Right lobe of liver (tissue), 6 donors: ENCODE data around the gene MCM7. TPM values are rescaled to one million over a fixed set of nuclear protein-coding genes. Genes with fewer than 3 reads are reported as not detected.

ENCODE experiments used
- ATAC-seq, 4 donors: fragments of 200-7000 bp; cut with Tn5 transposase; one replicate each; pipeline ENCODE4 v1.9.1; 2020; ENCODE audit warnings: mild to moderate bottlenecking in 4 of 4, moderate library complexity in 4 of 4
- DNase-seq, 3 donors: peaks; one replicate each; pipeline ENCODE4 v3.0.0-alpha.2; 2020
- H3K27ac ChIP-seq, 3 donors: fragments of 200-600 bp; one replicate each; pipeline ENCODE4 v1.8.0; 2022
- H3K27me3 ChIP-seq, 2 donors: fragments of 200-600 bp; one replicate each; pipeline ENCODE4 v1.8.0; 2022
- H3K36me3 ChIP-seq, 4 donors: fragments of 200-600 bp; sonication (generic) in 1 of 4; one replicate each; pipeline versions ENCODE4 v1.5.1 to v1.8.0; 2017 to 2022; ENCODE audit warnings: control low read depth in 1 of 4
- H3K4me1 ChIP-seq, 4 donors: fragments of 200-600 bp; sonication (generic) in 1 of 4; one replicate each; pipeline versions ENCODE4 v1.5.1 to v1.8.0; 2017 to 2022; ENCODE audit warnings: control low read depth in 1 of 4
- H3K4me3 ChIP-seq, 3 donors: fragments of 200-600 bp; one replicate each; pipeline ENCODE4 v1.8.0; 2022
- H3K9me3 ChIP-seq, 4 donors: fragments of 200-600 bp; sonication (generic) in 1 of 4; one replicate each; pipeline versions ENCODE4 v1.5.1 to v1.8.0; 2017 to 2022; ENCODE audit warnings: control low read depth in 1 of 4
- CTCF ChIP-seq, 4 donors: fragments of 200-600 bp in 3 of 4; fragments of 450-650 bp in 1 of 4; IDR thresholded peaks; one replicate each; pipeline versions ENCODE4 v1.5.1 to v1.8.0; 2016 to 2022; ENCODE audit warnings: antibody characterized with exemption in 4 of 4, mild to moderate bottlenecking in 2 of 4
- POLR2A ChIP-seq: fragments of 450-650 bp; IDR thresholded peaks from one replicate; pipeline ENCODE4 v1.6.1; 2017; ENCODE audit warnings: antibody characterized with exemption, mild to moderate bottlenecking
- WGBS: methylation state at CpG from one replicate; pipeline ENCODE4 v1.1.6; 2018; ENCODE audit warnings: low coverage, low lambda C conversion rate; ENCODE audit not compliant: insufficient coverage; ENCODE audit errors: missing lambda C conversion rate; 5-methylcytosine and 5-hydroxymethylcytosine counted together
- intact Hi-C, 2 donors: fragments of 100-400 bp; cut with DNase I; formaldehyde crosslinking; loops; one replicate each; pipeline versions ENCODE4 v1.11.2 to v1.14.1; 2022
- total RNA-seq, 6 experiments: library from RNA; depleted of rRNA in 2 of 6; stranded (reverse); fragments of >200 nt in 2 of 6; fragmentation: NEBNext Ultra II Directional in 3 of 6; extraction: Animal tissue kit (Norgen Biotek cat#: 25700) in 3 of 6; gene quantifications; one replicate each; pipeline versions ENCODE4 v1.1.0 to v1.2.4, GENCODE V29; 2016 to 2023
- donor health status: DM: no; HTN: yes; CAD: no.
- donor health status: DM: no; HTN: no; CAD: no.
- donor health status: DM: no; HTN: no; CAD: no.
- donor health status: DM: no; HTN: yes; CAD: no.
- donor health status: DM: no; HTN: yes; CAD: no.

The MCM7 gene
- total RNA-seq, 6 experiments from 2014 or later: 12.6 to 25.9 (median 20.8) TPM

- Histone ChIP-seq H3K27me3 (no peaks in the 10 kb centered on the region), H3K4me1 (no peaks in the 10 kb centered on the region), H3K4me3 (no peak overlapping the region), H3K36me3 (peaks cover 0 to 46% (median 19%) of the 10 kb centered on the region in 4 donors), H3K27ac (no peak overlapping the region), H3K9me3 (no peaks in the 10 kb centered on the region)
- ATAC-seq (no peak), DNase-seq (no peak)
- TF ChIP-seq CTCF (IDR thresholded peaks at IDR 0.05) (no peak), POLR2A (no peak)
- intact Hi-C loops: loop anchor here in 1 of 2 donors (5.0 to 10.0 kb wide), 2 partner anchors 67 to 144 kb away; partner anchors contain the start of gene TRIM4
- 78% methylated on average over 5 of the region's 5 CpGs for WGBS
Measured at GRCh38 chr7:100059251-100059739, 41.9 kb downstream of the MCM7 start.

GRCh38 chr7:100057006-100057405, 44.2 kb downstream of the MCM7 start:
- Histone ChIP-seq H3K4me3 (no peak overlapping the region), H3K27me3 (no peaks in the 10 kb centered on the region), H3K4me1 (no peaks in the 10 kb centered on the region), H3K36me3 (peaks cover 0 to 39% (median 15%) of the 10 kb centered on the region in 4 donors), H3K9me3 (no peaks in the 10 kb centered on the region), H3K27ac (no peak overlapping the region)
- DNase-seq (no peak), ATAC-seq (no peak)
- no peak for TF ChIP-seq POLR2A
- TF ChIP-seq CTCF (IDR thresholded peaks at IDR 0.05): no peak
- intact Hi-C loops: loop anchor here in 1 of 2 donors (5.0 to 10.0 kb wide), 2 partner anchors 65 to 142 kb away; partner anchors contain the start of gene TRIM4
- 86% methylated on average over 3 of the region's 10 CpGs for WGBS

- Histone ChIP-seq H3K36me3 (peaks cover 0 to 19% (median 5%) of the 10 kb centered on the region in 4 donors), H3K9me3 (no peaks in the 10 kb centered on the region), H3K27me3 (no peaks in the 10 kb centered on the region), H3K27ac (no peak overlapping the region), H3K4me1 (peaks cover 0 to 5% (median 0%) of the 10 kb centered on the region in 4 donors), H3K4me3 (no peak overlapping the region)
- intact Hi-C loops: loop anchor here in 1 of 2 donors (10.0 kb wide), 1 partner anchor 138 kb away; the partner anchor contains the start of gene TRIM4
- TF ChIP-seq CTCF (IDR thresholded peaks at IDR 0.05) (peak in 3 of 4 donors; percentile 44 to 66 (median 45)), POLR2A (no peak)
- DNase-seq (peak in 1 of 3 donors; percentile 64), ATAC-seq (peak; percentile 63 to 84 (median 78))
- WGBS: 9% methylated on average over 3 of the region's 3 CpGs
Measured at GRCh38 chr7:100053215-100053614, 48.0 kb downstream of the MCM7 start.

- intact Hi-C loops: loop anchor here in 1 of 2 donors (10.0 kb wide), 1 partner anchor 137 kb away; the partner anchor contains the start of gene TRIM4
- TF ChIP-seq CTCF (IDR thresholded peaks at IDR 0.05) (no peak), POLR2A (no peak)
- WGBS: 75% methylated on average over 3 of the region's 3 CpGs
Measured at GRCh38 chr7:100051611-100052010, 49.6 kb downstream of the MCM7 start.

More at GRCh38 chr7:100051611-100052010, 49.6 kb downstream of the MCM7 start:
- no peaks in the 10 kb centered on the region for H3K9me3 ChIP-seq
- DNase-seq: no peak
- no peak overlapping the region for H3K27ac ChIP-seq
- H3K36me3 ChIP-seq: peaks cover 0 to 3% (median under 1%) of the 10 kb centered on the region in 4 donors
- no peak for ATAC-seq
- peaks cover 0 to 5% (median 0%) of the 10 kb centered on the region in 4 donors for H3K4me1 ChIP-seq
- H3K27me3 ChIP-seq: no peaks in the 10 kb centered on the region
- H3K4me3 ChIP-seq: no peak overlapping the region
